ENCODE measurements around the gene TCF4. TPM values are rescaled to one million over a fixed set of nuclear protein-coding genes. Genes with fewer than 3 reads are reported as not detected.

Gene TCF4
- total RNA-seq, 1 donor from 2014 or later, result 616 TPM

GRCh38 chr18:55587418-55588110 is 428 bp downstream of the TCF4 start:
- peak; percentile 27 to 58 for DNase-seq (ENCODE audit: low spot score in 2 of 2)
- FAIRE-seq, result no peak

DNA sequence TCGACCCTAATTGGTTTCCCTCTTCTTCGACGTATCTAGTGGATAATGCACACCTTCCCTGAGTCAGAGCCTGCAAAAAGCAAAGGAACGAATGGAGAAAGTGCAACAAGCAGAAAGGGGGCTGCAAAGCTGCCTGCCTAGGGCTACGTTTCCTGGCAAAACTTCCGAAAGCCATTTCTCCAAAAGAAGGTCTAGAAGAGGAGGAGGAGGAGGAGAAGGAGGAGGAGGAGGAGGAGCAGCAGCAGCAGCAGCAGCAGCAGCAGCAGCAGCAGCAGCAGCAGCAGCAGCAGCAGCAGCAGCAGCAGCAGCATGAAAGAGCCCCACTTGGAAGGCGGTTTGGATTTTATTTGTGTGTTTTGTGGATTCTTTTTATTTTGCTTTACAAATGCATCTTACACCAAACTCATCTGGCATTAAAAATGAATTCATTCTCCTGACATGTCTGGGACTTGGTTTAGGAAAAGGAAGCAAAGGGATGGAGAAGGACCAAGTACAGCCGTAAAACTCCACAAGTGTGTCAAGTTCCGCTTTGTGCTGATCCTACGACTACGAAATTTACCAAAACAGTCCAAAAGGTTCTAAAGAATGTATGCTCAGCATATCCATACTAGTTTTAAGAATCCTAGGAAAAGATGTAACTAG is 2.0 kb downstream of the TCF4 start:
- DNase-seq (ENCODE audit: low spot score in 2 of 2) (no peak), FAIRE-seq (no peak)

DNA sequence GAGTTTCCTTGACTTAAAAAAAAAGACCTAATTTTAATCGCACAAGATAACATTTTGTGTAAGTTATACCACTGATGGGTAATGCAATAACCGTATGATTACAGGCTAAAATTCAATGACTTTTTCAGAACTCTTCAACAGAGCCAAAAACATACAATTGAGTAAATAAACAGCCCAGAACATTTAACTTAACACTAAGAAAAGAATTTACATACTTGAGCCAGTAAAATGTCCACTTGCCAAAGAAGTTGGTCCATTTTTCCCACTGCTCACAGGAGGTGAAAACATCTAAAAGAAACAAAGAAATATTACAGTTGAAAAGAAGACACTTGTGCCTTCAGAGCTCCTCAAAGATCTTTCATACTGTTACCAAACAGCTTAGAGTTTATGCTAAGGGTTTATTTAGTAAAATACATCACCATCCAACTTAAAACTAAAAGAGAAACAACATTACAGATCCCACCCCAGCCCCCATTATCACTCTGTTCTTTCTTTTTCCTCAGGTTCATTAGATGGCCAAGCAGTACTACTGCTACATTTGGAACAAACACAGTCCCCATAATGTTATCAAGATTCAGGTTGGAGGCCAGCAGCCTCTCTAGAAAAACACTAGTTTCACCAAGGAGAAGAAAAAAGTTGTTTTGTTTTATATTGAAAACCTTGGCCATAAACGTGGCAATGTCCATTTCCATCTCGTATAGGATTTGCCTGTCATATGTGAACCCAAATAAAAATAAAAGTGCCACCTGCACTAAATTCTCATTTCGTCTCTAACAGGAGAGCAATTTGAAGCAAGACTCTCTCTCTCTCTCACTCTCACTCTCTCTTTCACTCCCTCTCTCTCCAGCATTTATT is 2.7 kb downstream of the TCF4 start:
- FAIRE-seq, result no peak
- DNase-seq (ENCODE audit: low spot score in 2 of 2), result no peak

GRCh38 chr18:55584201-55584600 is 3.8 kb downstream of the TCF4 start:
- no peak for FAIRE-seq

GRCh38 chr18:55582325-55582724 is 5.7 kb downstream of the TCF4 start:
- FAIRE-seq (no peak), DNase-seq (ENCODE audit: low spot score in 2 of 2) (no peak)

More at GRCh38 chr18:55584201-55584600, 3.8 kb downstream of the TCF4 start:
- DNase-seq (ENCODE audit: low spot score in 2 of 2), result no peak

GRCh38 chr18:55579501-55580270 is 8.3 kb downstream of the TCF4 start:
- DNase-seq (ENCODE audit: low spot score in 2 of 2) (no peak), FAIRE-seq (no peak)

DNA sequence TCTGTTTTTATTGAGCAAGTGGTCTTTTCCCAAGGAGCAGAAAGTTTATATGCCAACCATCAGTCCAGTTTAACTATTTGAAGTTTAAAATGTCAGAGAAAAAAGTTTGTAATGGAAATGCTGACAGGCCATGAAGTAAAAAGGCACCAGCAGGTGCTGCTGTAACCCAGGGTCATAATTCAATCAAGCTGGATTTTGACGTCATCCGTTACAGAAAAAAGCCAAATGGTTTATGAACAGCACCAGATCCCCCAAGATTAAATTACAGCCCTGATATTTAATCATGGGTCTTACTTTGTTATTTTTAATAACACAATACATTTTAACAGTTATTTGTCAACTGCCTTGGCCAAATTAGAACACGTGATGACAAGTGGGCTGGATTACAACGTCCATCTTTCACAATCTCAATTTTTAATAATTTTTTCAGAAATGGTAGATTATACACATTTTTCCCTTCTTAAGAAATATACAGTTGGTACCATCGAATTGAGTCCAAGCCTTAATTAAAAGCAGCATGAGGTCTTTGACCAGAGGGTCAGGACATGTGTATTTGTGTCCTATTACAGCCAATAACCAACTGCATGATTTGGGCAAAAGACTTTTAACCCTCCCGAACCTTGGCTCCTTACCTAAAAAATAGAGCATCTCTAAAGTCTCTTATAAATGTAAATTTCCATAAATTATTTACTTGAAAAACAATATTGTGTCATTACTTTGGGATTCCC is 10.0 kb downstream of the TCF4 start:
- FAIRE-seq (no peak), DNase-seq (ENCODE audit: low spot score in 2 of 2) (no peak)

DNA sequence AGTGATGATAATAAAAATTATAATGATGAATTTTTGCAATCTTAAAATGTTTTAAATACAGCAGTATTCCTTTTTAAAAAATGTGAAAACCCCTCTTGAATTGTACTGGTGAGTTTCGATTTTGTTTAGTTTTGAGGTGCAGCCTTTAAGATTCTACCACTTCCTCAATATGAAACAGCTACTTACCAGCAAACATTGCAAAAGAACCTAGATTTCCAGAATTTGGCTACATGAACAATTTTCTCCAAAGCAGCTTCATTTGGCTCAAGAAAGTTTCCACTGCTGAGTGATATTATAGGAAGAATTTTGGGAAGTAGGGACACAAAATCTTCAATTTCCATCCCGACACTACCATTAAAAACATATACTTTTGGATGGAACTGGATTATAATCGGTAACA is 12.0 kb downstream of the TCF4 start:
- DNase-seq (ENCODE audit: low spot score in 2 of 2) (no peak), FAIRE-seq (no peak)

GRCh38 chr18:55575066-55575465 is 12.9 kb downstream of the TCF4 start:
- no peak for DNase-seq (ENCODE audit: low spot score in 2 of 2)
- peak; percentile 52 for FAIRE-seq

- no peak for FAIRE-seq
These were observed 14.6 kb downstream of the TCF4 start for GRCh38 chr18:55573386-55573785.

DNA sequence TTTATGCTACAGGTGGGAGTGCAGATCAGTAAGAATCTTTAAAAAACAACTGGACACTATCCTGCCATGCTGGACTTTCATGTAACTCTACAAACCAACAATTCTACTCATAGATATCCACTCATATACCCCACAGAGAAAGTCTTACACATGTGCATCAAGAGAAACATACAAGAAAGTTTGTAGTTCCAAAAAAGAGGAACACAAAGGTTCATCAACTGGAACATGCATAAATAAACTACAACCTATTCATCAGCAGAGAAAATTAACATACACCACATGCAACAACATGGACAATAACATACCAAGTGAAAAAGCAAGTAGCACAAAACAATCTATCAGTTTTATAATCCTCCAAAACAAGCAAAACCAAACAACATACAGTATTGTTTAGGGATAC is 17.0 kb downstream of the TCF4 start:
- FAIRE-seq, result no peak

More at GRCh38 chr18:55573386-55573785, 14.6 kb downstream of the TCF4 start:
- DNase-seq (ENCODE audit: low spot score in 2 of 2), result no peak

GRCh38 chr18:55566456-55566935 is 21.5 kb downstream of the TCF4 start:
- DNase-seq (ENCODE audit: low spot score in 2 of 2) (no peak), FAIRE-seq (peak; percentile 28)

More for the DNA sequence above, 17.0 kb downstream of the TCF4 start:
- no peak for DNase-seq (ENCODE audit: low spot score in 2 of 2)

- DNase-seq (ENCODE audit: low spot score in 2 of 2) (no peak), FAIRE-seq (no peak)
These were observed 28.3 kb downstream of the TCF4 start for GRCh38 chr18:55559739-55560138.

DNA sequence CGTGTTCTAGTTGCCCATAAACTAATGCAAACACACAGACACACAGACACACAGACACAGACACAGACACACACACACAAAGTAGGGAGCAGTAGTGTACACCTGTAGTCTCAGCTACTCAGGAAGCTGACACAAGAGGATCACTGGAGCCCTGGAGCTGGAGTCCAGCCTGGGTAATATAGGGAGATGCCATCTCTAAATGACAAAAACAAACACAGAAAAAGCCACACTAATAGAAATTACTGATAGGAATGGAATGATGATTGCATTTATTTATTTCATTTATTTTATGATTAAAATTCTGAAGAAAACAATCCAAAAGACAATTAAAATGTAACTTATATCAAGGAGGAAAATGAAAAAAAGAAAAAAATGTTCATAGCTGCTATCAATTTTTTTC is 30.8 kb downstream of the TCF4 start:
- DNase-seq (ENCODE audit: low spot score in 2 of 2) (no peak), FAIRE-seq (no peak)

- DNase-seq (ENCODE audit: low spot score in 2 of 2) (no peak), FAIRE-seq (no peak)
These were observed 32.5 kb downstream of the TCF4 start for GRCh38 chr18:55555395-55556027.

GRCh38 chr18:55552526-55553189 is 35.3 kb downstream of the TCF4 start:
- DNase-seq (ENCODE audit: low spot score in 2 of 2) (no peak), FAIRE-seq (no peak)

DNA sequence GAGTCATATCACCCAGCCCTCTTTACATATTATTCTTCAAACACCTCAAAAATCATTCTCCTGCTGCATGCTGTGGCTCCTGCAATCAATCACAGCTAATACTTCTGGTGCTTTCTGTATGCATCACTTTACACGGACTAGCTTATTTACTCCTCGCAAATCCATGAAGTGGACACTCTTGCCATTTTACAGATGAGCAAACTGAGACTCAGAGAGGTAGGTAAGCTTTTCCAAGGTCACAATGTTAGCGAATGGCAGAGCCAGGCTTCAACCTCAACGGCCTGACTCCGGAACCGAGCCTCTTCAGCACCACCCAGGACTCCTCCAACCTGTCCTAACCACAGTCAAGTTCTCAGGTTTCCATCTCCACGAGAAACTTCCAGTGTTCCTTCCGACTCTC is 36.8 kb downstream of the TCF4 start:
- no peak for FAIRE-seq
- DNase-seq (ENCODE audit: low spot score in 2 of 2), result no peak

- FAIRE-seq (no peak), DNase-seq (ENCODE audit: low spot score in 2 of 2) (no peak)
These were observed 37.5 kb downstream of the TCF4 start for GRCh38 chr18:55550471-55550870.
